SK-N-SH (cell line): Measurements from ENCODE around the gene FAM171A2.

Experiments
- EP300 ChIP-seq, 2 experiments: IDR thresholded peaks; 2 replicates each; pipeline versions ENCODE4 v1.4.0 to v1.6.1; 2012; ENCODE audit warnings: borderline replicate concordance in 1 of 2, low read depth in 1 of 2, low read length in 1 of 2
- FOXJ3 ChIP-seq: sonication (generic); formaldehyde crosslinking; IDR thresholded peaks from 2 replicates; pipeline ENCODE4 v1.5.1; 2020; ENCODE audit warnings: mild to moderate bottlenecking, missing genetic modification reagents
- GABPA ChIP-seq: IDR thresholded peaks from 2 replicates; pipeline ENCODE4 v1.4.0; 2012; ENCODE audit warnings: low read depth, mild to moderate bottlenecking
- TAF1 ChIP-seq: IDR thresholded peaks from 2 replicates; pipeline ENCODE4 v1.6.1; 2012; ENCODE audit warnings: low read depth, mild to moderate bottlenecking, low read length, moderate library complexity, borderline replicate concordance
- TEAD4 ChIP-seq: IDR thresholded peaks from 2 replicates; pipeline ENCODE4 v1.4.0; 2012; ENCODE audit warnings: mild to moderate bottlenecking, borderline replicate concordance; ENCODE audit not compliant: insufficient read depth
- TF ChIP-seq, protein P1 (sequence below): fragments of 200-600 bp; sonication (generic); IDR thresholded peaks from 2 replicates; pipeline ENCODE4 v1.6.1; 2017; ENCODE audit warnings: antibody characterized with exemption, mild to moderate bottlenecking, moderate library complexity

DNA sequence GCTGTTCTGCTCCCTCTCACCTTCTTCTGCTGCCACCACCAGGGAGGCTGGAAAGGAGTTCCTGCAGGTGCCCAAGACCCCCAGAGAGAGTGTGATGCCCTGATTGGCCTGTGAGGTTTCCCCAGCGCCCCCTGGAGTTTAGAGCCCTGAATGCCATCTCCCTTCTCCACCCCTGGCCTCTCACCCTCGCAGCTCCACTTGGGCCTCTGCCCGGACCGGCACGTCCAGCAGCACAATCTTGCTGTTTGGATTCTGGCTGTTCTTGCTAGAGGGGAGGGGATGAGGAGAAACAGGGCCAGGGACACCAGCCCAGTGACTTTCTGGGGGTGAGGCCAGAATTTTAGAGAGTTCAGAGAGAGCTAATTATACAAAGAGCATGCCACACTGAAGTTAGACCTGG lies 12.5 kb upstream of the FAM171A2 start:
- no peak for TF ChIP-seq TEAD4
- TF ChIP-seq, protein P1, sequence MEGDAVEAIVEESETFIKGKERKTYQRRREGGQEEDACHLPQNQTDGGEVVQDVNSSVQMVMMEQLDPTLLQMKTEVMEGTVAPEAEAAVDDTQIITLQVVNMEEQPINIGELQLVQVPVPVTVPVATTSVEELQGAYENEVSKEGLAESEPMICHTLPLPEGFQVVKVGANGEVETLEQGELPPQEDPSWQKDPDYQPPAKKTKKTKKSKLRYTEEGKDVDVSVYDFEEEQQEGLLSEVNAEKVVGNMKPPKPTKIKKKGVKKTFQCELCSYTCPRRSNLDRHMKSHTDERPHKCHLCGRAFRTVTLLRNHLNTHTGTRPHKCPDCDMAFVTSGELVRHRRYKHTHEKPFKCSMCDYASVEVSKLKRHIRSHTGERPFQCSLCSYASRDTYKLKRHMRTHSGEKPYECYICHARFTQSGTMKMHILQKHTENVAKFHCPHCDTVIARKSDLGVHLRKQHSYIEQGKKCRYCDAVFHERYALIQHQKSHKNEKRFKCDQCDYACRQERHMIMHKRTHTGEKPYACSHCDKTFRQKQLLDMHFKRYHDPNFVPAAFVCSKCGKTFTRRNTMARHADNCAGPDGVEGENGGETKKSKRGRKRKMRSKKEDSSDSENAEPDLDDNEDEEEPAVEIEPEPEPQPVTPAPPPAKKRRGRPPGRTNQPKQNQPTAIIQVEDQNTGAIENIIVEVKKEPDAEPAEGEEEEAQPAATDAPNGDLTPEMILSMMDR = peak; percentile 51
- no peak for TF ChIP-seq FOXJ3
- TF ChIP-seq TAF1 = no peak
- no peak for TF ChIP-seq GABPA
- TF ChIP-seq EP300 (IDR thresholded peaks at IDR 0.05; ENCODE audit: borderline replicate concordance in 1 of 2, low read depth in 1 of 2, low read length in 1 of 2) = no peak
